Tongue (tissue), 2 donors: ENCODE measurements around the gene SGMS1. TPM values are rescaled to one million over a fixed set of nuclear protein-coding genes. Genes with fewer than 3 reads are reported as not detected.

Source experiments
- DNase-seq: peaks from one replicate; pipeline ENCODE4 v3.0.0-alpha.2; 2015
- total RNA-seq: library from RNA; depleted of rRNA; stranded (reverse); fragments of >200 nt; gene quantifications from one replicate; pipeline ENCODE4 v1.2.3, GENCODE V29; 2014

The SGMS1 gene
- total RNA-seq, 1 donor from 2014 or later = 56.2 TPM

DNA sequence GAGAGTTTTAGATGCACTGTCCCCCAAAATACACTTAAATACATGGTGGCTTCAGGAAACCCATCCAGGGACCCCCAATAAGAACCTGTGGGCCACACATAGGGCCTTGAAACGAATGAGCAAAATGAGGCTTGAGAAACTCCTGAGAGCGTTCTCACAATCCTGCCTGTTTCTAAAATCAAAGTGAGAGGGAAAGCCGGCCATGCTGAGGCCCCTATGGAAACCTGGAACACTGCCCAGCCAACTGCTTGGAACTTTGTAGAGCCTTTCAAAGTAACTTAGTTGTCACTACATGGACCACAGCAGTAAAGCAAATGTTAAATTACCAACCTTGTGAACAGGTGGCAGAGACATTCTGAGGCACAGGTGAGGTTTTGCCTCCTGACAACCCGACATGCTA is 13.4 kb downstream of the SGMS1 start:
- DNase-seq = peak; percentile 89

DNA sequence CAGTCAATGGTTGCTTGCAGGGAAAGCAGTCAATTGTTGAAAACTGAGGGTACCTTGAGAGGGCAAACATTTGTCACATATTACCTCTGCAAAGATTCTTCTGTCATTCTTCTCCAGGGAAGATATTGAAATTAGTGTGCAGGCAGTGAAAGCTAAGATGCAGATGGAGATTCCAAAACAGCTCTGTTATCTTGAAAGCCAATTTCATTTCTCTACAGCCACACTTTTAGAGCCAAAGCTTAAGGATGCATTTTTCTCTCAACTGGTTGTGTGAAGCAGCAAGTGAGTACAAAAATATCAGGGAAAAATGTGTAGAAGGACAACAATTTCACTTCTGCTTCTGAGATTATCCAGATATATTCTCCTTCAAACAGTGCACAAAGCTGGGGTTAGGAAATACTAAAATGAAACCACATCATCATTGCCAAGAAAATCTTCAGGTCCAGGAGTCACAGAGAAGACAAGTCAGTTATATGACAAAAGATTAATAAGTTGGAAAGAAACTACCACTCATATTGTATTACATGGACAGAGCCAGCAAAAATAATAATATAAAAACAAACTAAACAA is 16.3 kb downstream of the SGMS1 start:
- DNase-seq = no peak

DNA sequence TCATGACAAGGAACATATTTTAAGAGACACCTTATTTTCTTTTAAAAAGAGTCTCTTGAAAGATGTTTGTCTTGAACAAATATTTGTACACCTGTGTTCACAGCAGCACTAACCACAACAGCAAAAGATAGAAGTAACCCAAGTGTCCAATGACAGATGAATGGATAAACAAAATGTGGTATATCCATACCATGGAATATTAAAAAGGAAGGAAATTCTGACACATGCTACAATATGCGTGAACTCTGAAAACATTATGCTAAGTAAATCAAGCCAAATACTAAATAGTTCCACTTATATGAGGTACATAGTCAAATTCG is 17.8 kb downstream of the SGMS1 start:
- DNase-seq = no peak

DNA sequence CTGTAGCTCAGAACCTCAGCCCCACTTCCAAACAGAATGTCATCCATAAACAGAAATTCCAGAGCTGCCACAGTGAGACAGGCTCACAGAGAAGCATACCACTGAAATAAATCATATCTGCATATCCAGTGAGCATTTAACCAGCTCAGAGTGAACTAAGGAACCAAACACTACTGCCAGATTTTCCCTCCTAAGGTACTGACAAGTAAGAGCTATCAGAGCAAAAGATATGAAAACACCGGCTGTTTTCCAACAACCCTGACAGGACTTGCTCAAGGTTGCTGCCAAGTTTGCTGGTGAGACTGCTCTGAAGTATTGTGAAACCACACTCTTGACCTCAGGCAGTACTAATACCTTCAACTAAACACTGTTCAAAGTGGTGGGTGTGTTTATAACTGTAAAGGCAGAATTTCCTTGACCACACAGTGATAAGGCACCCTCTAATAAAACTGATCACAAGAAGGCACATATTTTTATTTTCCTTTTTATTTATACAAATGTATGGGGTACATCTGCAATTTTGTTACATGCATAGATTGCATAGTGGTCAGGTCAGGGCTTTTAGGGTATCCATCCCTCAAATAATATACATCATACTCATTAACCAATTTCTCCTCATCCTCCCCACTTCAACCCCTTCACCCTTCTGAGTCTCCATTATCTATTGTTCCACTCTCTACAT is 18.3 kb downstream of the SGMS1 start:
- no peak for DNase-seq

DNA sequence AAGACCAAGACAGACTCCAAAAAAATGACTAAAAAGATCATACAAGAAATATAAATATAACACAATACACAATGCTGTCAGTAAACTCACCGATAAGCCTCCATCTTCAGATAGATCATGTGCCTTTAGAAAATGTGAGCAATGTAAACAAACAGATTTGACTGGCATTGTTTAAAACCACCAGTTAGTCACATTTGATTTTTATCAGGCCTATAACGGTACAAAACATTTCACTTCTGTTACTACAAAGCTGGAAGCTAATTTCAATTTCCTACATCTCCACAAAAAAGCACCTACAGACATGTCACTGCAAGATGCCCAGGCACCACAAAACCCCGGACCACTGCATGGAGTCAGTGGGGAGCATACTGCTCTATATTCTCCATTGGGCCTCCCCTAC is 18.9 kb downstream of the SGMS1 start:
- DNase-seq = no peak

DNA sequence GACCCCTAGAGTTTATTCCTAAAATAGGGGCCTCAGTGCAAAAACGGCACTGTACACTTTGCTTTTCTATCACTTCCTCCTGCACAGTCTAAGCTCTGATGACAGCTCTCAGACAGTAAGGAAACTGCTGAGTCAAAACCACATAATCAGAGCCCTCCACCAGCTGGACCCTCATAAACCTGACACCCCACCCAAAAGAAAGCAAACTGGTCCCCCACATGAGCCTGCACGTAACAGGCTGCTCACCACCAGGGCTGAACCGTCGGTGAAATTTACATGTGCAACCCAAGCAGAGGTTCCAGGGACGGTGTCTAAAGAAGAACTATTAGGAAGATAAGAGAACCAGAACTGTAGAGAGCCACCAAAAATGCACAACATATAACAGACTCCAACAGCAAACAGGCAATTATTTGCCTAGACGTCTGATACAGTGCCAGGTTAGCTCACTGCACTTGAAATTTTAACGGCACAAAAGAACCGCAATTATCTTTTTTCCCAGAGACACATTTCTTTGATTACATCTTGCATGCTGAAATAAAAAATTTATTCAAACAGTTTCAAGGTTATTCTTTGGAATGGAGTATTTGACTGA is 19.6 kb downstream of the SGMS1 start:
- DNase-seq = no peak

DNA sequence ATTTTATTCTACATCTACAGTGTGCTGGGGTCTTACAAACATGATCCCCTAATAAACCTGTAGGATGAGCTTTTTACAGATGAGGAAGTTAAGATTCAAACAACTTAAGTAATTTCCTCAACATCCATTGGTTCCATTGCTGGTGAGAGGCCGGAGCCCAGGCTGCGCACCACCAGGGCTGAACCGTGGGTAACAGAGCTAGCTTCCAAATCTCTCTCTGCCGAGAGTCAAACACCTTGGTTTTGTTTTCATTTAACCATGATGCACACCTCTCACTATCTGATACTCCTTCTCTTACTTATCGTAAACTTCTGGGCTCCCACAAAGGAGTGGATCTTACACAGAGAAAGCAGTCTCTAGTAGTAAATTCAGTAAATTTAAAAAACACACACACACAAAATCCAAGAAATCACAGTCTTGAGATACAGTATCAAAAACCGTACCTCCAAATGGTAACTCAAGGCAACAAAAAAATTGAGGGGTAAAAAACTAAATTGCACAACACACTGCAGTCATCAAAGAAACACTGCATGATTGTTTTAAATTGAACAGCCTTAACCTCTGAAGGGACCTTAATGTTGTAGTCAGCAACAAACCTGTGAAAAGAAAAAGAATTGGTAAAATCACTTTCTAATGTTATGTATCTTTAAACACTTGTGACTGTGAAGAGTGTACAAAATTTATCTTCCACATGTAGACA is 20.5 kb downstream of the SGMS1 start:
- DNase-seq = no peak

DNA sequence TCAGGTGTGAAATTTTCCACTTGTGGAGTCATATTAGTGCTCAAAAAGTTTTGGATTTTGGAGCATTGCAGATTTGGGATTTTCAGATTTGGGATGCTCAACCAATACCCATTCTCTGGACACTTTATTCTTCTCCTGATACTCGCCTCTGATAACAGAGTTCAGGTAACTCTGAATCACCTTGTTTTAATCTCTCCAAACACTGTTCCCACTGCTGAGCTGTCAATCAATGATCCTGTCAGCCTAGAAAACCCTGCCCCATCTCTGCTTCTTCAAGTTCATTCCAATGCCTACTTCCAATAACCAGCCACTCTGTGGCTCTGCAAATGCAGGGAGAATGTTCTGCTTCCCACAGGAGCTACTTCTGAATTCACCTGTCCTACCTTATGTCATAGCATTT is 21.8 kb downstream of the SGMS1 start:
- no peak for DNase-seq

DNA sequence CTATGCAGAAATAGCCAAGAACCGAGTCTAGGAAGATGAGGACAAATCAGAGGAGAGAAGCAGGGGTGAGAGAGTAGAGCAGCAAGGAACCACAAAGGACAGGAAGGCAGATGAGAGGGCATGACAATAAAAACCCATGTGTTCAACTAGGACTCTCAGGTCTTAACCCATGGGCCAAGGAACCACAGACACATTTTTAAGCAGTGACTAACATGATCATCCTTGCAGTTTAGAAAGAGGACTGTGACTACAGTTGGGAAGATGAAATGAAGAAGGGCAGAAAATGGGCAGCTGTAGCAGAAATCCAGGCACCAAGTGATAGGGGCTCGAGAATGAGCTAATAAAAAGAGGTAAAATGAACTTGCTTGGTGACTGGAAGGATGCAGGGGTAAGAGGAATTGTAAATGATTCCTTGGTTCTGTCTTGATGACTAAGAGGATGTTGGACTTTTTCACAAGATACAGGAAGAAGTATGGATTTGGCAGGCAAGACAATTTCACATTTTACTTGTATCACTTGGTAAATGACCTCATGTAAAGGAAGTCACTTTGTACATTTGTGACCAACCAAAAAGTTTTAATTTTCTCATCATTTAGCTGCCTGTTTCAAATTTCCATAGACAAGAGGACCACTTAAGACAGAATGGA is 22.8 kb downstream of the SGMS1 start:
- no peak for DNase-seq

DNA sequence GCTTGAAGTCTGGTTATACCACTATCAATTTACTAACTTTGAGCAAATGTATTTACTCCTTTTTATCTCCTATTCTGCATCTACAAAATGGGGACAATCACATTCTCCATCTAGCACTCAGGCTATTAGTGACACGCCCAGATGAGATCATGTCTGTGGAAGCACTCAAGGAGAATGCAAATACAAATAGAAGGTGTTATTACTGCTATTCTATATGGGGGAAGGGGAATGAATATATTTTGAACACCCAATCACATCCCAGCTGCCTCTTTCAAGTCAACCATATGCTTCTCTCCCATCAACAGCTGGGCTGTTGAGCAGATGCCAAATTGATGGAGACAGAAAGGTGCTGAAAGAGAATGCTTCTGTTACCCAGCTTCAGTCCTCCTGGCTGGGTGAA is 23.5 kb downstream of the SGMS1 start:
- no peak for DNase-seq

DNA sequence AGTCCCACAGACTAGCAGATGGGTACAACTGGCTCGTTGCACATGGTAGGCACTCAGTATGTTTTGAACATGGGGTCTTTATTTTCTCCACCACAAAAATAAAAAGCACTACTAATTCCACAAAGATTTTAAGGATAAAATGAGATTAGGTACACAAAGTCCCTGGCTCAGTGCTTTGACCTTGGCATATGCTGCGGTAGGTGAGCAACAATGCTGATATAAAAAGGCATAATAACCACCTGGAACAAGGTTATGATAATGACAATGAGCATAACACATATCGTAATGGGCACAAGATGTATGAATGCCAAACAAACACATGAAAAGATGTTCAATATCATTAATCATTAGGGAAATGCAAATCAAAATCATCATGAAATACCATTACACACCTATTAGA is 26.9 kb downstream of the SGMS1 start:
- DNase-seq = no peak

DNA sequence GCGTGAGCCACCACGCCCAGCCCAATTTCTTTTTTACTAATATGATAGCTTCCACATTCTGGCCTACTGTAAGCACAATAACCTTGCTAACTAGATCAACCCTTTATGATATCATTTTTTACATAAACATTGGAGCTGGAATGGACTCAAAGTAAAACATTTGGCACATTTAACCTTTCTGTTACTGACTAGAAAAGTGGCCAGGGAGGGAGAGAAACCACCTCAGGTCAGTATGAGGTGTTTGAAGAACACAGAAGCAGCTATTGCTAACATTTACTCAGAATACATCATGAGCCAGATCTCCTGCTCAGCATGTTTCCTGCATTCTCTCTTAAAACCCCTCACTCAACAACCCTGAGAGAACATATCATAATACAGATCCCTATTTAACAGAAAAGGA is 27.3 kb downstream of the SGMS1 start:
- no peak for DNase-seq

DNA sequence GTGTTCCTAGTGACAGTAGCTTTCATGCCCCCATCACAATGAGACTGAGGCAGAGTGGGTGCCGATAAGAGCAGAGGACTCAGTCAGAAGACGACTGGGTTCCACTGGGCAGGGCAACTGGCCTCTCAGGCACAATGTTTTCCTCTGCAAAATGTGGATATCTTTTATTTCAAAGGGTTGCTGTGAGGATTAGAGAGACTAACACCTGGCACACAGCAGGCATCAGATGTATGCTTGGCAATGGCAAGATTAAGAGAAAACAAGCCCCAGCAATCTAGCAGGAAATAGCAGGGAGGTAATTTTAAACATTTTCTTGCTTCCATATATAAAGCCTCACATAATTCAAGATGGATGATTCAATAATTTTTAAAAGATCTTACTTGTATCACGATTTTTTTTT is 28.0 kb downstream of the SGMS1 start:
- no peak for DNase-seq

DNA sequence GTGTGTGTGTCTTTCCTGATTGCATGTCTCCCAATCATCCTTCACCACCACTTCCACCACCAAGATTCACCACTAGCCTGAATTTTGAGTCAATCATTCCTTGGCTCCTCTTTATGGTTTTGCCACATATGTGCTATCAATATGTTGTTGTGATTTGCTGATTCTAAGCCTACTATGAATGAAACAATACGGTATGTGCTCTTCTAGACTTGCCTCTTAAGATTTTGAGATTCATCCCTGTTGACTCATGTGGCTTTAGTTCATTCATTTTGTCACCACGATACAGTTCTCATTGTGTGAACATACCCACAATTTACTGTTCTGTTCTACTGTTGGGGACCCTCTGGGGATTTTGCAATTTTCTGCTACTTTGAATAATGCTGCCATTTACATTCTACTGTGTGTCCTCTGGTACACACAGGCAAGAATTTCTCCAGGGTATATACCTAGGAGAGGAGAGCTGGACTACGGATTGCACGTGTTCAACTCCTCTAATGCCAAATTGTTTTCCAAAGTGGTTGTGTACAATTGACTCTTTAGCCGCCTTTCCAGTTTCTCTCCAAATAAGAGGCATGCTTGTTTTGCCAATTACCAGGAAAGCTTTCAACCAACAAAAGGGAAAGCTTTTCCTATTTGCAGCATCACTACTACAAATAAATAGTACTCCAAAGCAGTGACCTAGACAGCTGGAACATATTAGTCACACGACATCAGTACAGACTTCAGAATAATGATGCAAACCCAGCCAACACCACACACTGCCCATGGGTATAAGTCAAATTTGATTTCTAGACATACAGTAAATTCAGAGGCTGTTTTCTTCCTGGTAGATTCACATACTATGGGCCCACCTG is 30.0 kb downstream of the SGMS1 start:
- peak; percentile 37 for DNase-seq

DNA sequence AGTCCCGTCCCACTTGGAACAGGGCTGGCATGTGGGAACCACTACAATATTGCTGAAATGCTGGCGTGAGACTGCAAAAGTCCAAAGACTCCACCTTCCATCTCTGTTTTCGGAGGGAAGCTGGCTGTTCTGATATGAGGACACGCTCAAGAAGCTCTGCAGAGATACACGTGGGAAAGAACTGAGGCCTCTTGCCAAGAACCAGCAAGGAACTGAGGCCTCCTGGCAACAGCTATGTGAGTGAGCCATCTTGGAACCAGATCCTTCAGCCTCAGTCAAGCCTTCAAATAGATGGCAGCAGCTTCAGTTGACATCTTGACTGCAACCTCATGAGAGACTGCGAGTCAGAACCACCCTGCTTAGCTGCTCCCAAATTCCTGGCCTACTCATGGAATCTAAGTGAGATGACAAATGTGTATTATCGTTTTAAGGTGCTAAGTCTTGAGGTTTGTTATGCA is 30.8 kb downstream of the SGMS1 start:
- no peak for DNase-seq

DNA sequence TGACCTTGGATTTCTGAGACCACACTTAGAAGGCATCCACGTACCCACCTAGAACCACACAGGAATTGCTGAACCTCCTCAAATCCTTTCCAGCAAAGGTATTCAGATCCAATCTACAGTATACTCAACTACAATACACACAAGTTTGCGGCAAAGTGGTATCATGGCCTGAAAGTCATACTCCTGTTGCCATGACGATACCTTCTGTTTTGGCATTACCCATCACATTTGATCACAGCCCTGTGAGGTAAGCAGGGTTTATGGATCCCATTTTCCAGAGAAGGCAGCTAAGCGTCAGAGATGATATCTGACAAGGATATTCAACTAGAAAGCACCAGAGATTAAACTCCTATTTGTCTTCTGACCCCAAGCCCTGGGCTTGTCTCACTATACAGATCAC is 32.8 kb downstream of the SGMS1 start:
- DNase-seq = no peak

DNA sequence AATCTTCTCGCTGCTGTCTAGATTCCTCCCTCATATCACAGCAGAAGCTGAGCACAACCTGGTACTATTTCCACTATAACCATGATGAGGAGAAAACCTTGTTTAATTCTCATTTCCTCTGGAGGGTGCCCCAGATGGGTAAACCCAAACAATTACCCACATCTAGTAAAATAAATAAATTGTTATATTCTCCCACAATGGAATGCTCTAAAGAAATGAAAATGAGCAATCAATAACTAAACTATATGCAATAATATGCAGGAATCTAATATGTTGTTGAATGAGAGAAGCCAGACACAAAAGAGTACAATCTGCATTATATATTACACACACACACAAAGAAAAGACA is 37.0 kb downstream of the SGMS1 start:
- no peak for DNase-seq

DNA sequence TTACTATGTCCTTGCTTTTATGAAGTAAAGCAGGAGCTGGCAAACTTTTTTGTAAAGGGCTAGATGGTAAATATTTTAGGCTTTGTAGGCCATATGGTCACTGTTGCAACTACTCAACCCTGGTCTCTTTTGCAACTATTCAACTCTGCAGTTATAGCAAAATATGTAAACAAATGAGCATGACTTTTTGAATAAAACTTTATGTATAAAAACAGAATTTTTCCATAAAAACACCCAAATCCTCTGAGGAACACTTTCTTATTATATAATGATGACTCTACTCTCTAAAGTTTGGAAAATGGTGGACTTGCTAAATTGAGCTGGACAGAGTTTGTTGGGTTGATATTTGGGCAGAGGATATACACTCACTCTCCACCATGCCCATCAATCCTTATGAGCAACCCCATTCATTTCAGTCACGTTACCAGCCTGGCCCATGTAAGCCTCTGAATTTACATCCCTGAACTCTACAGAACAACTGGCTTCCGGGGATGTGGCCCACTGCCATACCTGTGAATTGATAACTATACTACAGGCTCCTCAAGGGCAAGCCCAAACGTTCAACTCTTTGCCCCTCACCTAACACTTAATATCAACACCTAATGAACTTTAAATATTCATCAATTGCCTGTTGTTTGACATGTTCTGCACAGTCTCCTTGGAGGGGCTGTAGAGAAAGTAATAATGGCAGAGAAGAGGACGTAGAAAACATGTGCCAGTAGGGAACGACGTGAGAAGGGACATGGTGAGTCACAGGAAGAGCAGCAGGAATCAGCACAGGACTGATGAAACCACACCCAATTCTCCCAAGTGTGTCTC is 37.6 kb downstream of the SGMS1 start:
- no peak for DNase-seq

DNA sequence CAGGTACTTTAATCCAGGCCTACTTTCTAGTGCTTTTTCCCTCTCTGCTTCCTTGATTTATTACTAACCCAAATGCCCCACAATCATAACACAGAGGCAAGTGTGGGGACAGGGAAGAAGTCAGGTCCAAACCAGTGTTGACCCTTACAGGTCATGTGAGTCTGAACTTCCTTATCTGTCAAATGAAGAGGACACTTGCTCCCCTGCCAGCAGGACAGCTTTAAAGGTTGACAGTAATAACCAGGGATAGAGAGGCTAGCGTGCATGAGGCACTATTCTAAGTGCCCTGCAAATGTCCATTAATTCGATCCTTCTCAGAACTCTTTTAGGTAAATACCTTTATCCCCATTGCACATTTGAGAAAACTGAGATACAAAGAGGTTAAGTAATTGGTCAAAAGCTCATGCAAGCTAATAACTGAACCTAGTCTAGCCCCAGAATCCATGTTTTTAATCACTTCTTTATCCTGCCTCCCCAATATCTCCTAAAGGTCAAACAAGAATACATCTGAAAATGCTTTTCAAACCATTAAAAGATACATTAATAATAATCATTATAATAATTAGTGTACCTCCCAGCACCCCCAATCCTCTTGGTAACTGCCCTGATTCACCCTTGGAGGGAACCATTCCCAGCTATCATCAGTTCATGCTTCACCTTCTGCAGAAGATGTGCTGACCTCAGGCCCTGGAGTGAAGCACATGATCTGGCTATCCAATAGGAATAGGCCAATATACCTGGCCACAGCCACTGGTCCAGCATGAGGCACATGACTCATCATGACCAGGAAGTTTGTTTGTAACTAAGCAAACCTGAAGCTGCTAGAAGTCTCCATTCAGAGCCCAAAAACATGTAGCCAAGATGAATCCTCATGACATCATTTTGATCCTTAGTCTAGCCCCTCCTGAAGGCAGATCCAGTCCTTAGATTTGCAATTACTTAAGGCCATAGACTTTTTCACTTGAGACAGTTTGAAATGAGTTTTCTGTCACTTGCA is 40.7 kb downstream of the SGMS1 start:
- DNase-seq = no peak

DNA sequence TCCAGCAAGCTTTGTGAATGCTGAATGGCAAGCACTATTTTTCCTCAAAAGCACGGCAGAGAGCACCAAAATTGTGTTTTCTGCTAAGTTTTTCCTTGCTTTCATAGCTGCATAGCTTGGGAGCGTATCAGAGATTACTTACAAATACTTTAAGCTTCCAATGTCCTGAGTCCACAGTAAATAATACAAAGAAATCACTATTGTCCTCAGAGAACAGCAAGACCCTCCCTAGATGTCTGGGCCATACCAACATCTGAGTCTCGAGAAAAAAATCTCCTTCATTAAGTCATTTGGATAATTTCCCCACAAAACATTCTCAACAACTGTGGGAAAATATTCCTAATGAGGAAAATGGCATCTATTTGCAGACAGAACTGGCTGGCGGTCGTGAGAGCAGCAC is 41.7 kb downstream of the SGMS1 start:
- DNase-seq = no peak
